Upper lobe of right lung (tissue), 1 donor: Measurements from ENCODE around the gene BCAP29. TPM values are rescaled to one million over a fixed set of nuclear protein-coding genes. Genes with fewer than 3 reads are reported as not detected.
A peak's percentile ranks its signal among the peaks of the same experiment; 100 is the strongest.

Experiments
- ATAC-seq: fragments of 200-7000 bp; cut with Tn5 transposase; one replicate; pipeline ENCODE4 v1.9.1; 2020; ENCODE audit warnings: mild to moderate bottlenecking, moderate library complexity
- DNase-seq: peaks from one replicate; pipeline ENCODE4 v3.0.0-alpha.2; 2020
- H3K27ac ChIP-seq: fragments of 200-600 bp; one replicate; pipeline ENCODE4 v1.8.0; 2022
- H3K27me3 ChIP-seq: fragments of 200-600 bp; one replicate; pipeline ENCODE4 v1.8.0; 2022; ENCODE audit warnings: mild to moderate bottlenecking
- H3K36me3 ChIP-seq: fragments of 200-600 bp; one replicate; pipeline ENCODE4 v1.8.0; 2022
- H3K4me1 ChIP-seq: fragments of 200-600 bp; one replicate; pipeline ENCODE4 v1.8.0; 2022
- H3K4me3 ChIP-seq: fragments of 200-600 bp; one replicate; pipeline ENCODE4 v1.8.0; 2022; ENCODE audit warnings: mild to moderate bottlenecking
- H3K9me3 ChIP-seq: fragments of 200-600 bp; one replicate; pipeline ENCODE4 v1.8.0; 2022
- CTCF ChIP-seq: fragments of 200-600 bp; IDR thresholded peaks from one replicate; pipeline ENCODE4 v1.8.0; 2022; ENCODE audit warnings: antibody characterized with exemption
- intact Hi-C: fragments of 100-400 bp; cut with DNase I; formaldehyde crosslinking; loops from one replicate; pipeline ENCODE4 v1.11.0; 2022
- total RNA-seq: library from RNA; stranded (reverse); fragmentation: NEBNext Ultra II Directional; extraction: Animal tissue kit (Norgen Biotek cat#: 25700); gene quantifications from one replicate; pipeline ENCODE4 v1.2.1, GENCODE V29; 2021
- donor health status: DM: no; HTN: yes; CAD: no; lungs with severe emphysema.

Gene BCAP29
- total RNA-seq, 1 donor from 2014 or later = 78.4 TPM

GRCh38 chr7:107613948-107614347 lies 33.9 kb downstream of the BCAP29 start:
- Histone ChIP-seq H3K27me3 (no peaks in the 10 kb centered on the region), H3K9me3 (no peaks in the 10 kb centered on the region), H3K4me3 (no peak overlapping the region), H3K4me1 (no peaks in the 10 kb centered on the region), H3K36me3 (peaks cover 47% of the 10 kb centered on the region), H3K27ac (no peak overlapping the region)
- intact Hi-C loops = no loop called here
- no peak for ATAC-seq
- no peak for DNase-seq
- no peak for TF ChIP-seq CTCF

GRCh38 chr7:107614425-107614824 lies 34.4 kb downstream of the BCAP29 start:
- TF ChIP-seq CTCF = no peak
- intact Hi-C loops = no loop called here
- Histone ChIP-seq H3K36me3 (peaks cover 47% of the 10 kb centered on the region), H3K9me3 (no peaks in the 10 kb centered on the region), H3K27ac (no peak overlapping the region), H3K4me3 (no peak overlapping the region), H3K27me3 (no peaks in the 10 kb centered on the region), H3K4me1 (no peaks in the 10 kb centered on the region)
- no peak for ATAC-seq
- DNase-seq = no peak

- DNase-seq (no peak), ATAC-seq (no peak)
These were observed 36.0 kb downstream of the BCAP29 start for GRCh38 chr7:107615910-107616680.

GRCh38 chr7:107622429-107622828 lies 42.4 kb downstream of the BCAP29 start:
- intact Hi-C loops = no loop called here
- no peaks in the 10 kb centered on the region for H3K27me3 ChIP-seq
- no peaks in the 10 kb centered on the region for H3K9me3 ChIP-seq
- peak; percentile 78 for ATAC-seq
- peaks cover 8% of the 10 kb centered on the region for H3K36me3 ChIP-seq
- no peaks in the 10 kb centered on the region for H3K4me1 ChIP-seq
- no peak overlapping the region for H3K4me3 ChIP-seq
- H3K27ac ChIP-seq = no peak overlapping the region
- TF ChIP-seq CTCF = no peak
- no peak for DNase-seq

More at GRCh38 chr7:107615910-107616680, 36.0 kb downstream of the BCAP29 start:
- no peak for TF ChIP-seq CTCF
- intact Hi-C loops = no loop called here
- Histone ChIP-seq H3K9me3 (no peaks in the 10 kb centered on the region), H3K4me1 (no peaks in the 10 kb centered on the region), H3K27ac (no peak overlapping the region), H3K4me3 (no peak overlapping the region), H3K27me3 (no peaks in the 10 kb centered on the region), H3K36me3 (peaks cover 54% of the 10 kb centered on the region)

GRCh38 chr7:107622894-107623293 lies 42.8 kb downstream of the BCAP29 start:
- Histone ChIP-seq H3K4me3 (no peak overlapping the region), H3K27ac (no peak overlapping the region), H3K4me1 (no peaks in the 10 kb centered on the region), H3K36me3 (peaks cover 7% of the 10 kb centered on the region), H3K9me3 (no peaks in the 10 kb centered on the region), H3K27me3 (no peaks in the 10 kb centered on the region)
- DNase-seq = no peak
- intact Hi-C loops = no loop called here
- no peak for TF ChIP-seq CTCF
- ATAC-seq = no peak
